Measurements from ENCODE around the gene ASB18.

Gene ASB18

GRCh38 chr2:236164201-236164924, 99.8 kb downstream of the ASB18 start:
- H3K9ac ChIP-seq (ENCODE audit: low read length) = no peak overlapping the region
- H3K36me3 ChIP-seq (ENCODE audit: control insufficient read depth, insufficient read depth, low read length, severe bottlenecking) = no peaks in the 10 kb centered on the region
- no peaks in the 10 kb centered on the region for H3K9me3 ChIP-seq (ENCODE audit: control insufficient read depth, low read length)
- peak; percentile 59 for DNase-seq (ENCODE audit: low read depth)
- peaks cover 10% of the 10 kb centered on the region for H3K4me1 ChIP-seq (ENCODE audit: control insufficient read depth, insufficient read depth, low read length)
- H3K27me3 ChIP-seq (replicated peaks; ENCODE audit: control insufficient read depth, insufficient read depth, low read length) = peaks cover 65% of the 10 kb centered on the region
- peak overlapping the region; percentile 63 for H3K4me3 ChIP-seq (ENCODE audit: low read length)

GRCh38 chr2:236163471-236164200, 100.6 kb downstream of the ASB18 start:
- H3K27me3 ChIP-seq (replicated peaks; ENCODE audit: control insufficient read depth, insufficient read depth, low read length) = peaks cover 59% of the 10 kb centered on the region
- H3K9ac ChIP-seq (ENCODE audit: low read length) = no peak overlapping the region
- no peaks in the 10 kb centered on the region for H3K36me3 ChIP-seq (ENCODE audit: control insufficient read depth, insufficient read depth, low read length, severe bottlenecking)
- H3K4me3 ChIP-seq (ENCODE audit: low read length) = peak overlapping the region; percentile 63
- H3K9me3 ChIP-seq (ENCODE audit: control insufficient read depth, low read length) = no peaks in the 10 kb centered on the region
- H3K4me1 ChIP-seq (ENCODE audit: control insufficient read depth, insufficient read depth, low read length) = peaks cover 10% of the 10 kb centered on the region
- DNase-seq (ENCODE audit: low read depth) = no peak

- H3K9me3 ChIP-seq (ENCODE audit: control insufficient read depth, low read length) = no peaks in the 10 kb centered on the region
- H3K9ac ChIP-seq (ENCODE audit: low read length) = no peak overlapping the region
- no peaks in the 10 kb centered on the region for H3K36me3 ChIP-seq (ENCODE audit: control insufficient read depth, insufficient read depth, low read length, severe bottlenecking)
- H3K4me1 ChIP-seq (ENCODE audit: control insufficient read depth, insufficient read depth, low read length) = peaks cover 10% of the 10 kb centered on the region
- DNase-seq (ENCODE audit: low read depth) = no peak
- H3K27me3 ChIP-seq (replicated peaks; ENCODE audit: control insufficient read depth, insufficient read depth, low read length) = peaks cover 64% of the 10 kb centered on the region
- H3K4me3 ChIP-seq (ENCODE audit: low read length) = no peak overlapping the region
Measured at GRCh38 chr2:236162882-236163470, 101.2 kb downstream of the ASB18 start.

GRCh38 chr2:236162031-236162845, 102.0 kb downstream of the ASB18 start:
- H3K27me3 ChIP-seq (replicated peaks; ENCODE audit: control insufficient read depth, insufficient read depth, low read length) = peaks cover 66% of the 10 kb centered on the region
- DNase-seq (ENCODE audit: low read depth) = no peak
- peaks cover 10% of the 10 kb centered on the region for H3K4me1 ChIP-seq (ENCODE audit: control insufficient read depth, insufficient read depth, low read length)
- H3K36me3 ChIP-seq (ENCODE audit: control insufficient read depth, insufficient read depth, low read length, severe bottlenecking) = no peaks in the 10 kb centered on the region
- H3K9me3 ChIP-seq (ENCODE audit: control insufficient read depth, low read length) = no peaks in the 10 kb centered on the region
- H3K4me3 ChIP-seq (ENCODE audit: low read length) = no peak overlapping the region
- H3K9ac ChIP-seq (ENCODE audit: low read length) = no peak overlapping the region

- no peak overlapping the region for H3K9ac ChIP-seq (ENCODE audit: low read length)
- H3K27me3 ChIP-seq (replicated peaks; ENCODE audit: control insufficient read depth, insufficient read depth, low read length) = peaks cover 61% of the 10 kb centered on the region
- H3K9me3 ChIP-seq (ENCODE audit: control insufficient read depth, low read length) = no peaks in the 10 kb centered on the region
- H3K4me3 ChIP-seq (ENCODE audit: low read length) = no peak overlapping the region
- no peak for DNase-seq (ENCODE audit: low read depth)
- H3K4me1 ChIP-seq (ENCODE audit: control insufficient read depth, insufficient read depth, low read length) = peaks cover 6% of the 10 kb centered on the region
- no peaks in the 10 kb centered on the region for H3K36me3 ChIP-seq (ENCODE audit: control insufficient read depth, insufficient read depth, low read length, severe bottlenecking)
Measured at GRCh38 chr2:236161531-236161930, 102.7 kb downstream of the ASB18 start.

- Histone ChIP-seq H3K4me1 (ENCODE audit: control insufficient read depth, insufficient read depth, low read length) (peaks cover 5% of the 10 kb centered on the region), H3K27me3 (replicated peaks; ENCODE audit: control insufficient read depth, insufficient read depth, low read length) (peaks cover 60% of the 10 kb centered on the region), H3K36me3 (ENCODE audit: control insufficient read depth, insufficient read depth, low read length, severe bottlenecking) (no peaks in the 10 kb centered on the region), H3K9me3 (ENCODE audit: control insufficient read depth, low read length) (no peaks in the 10 kb centered on the region), H3K4me3 (ENCODE audit: low read length) (no peak overlapping the region), H3K9ac (ENCODE audit: low read length) (no peak overlapping the region)
- DNase-seq (ENCODE audit: low read depth) = no peak
Measured at GRCh38 chr2:236161082-236161462, 103.1 kb downstream of the ASB18 start.

GRCh38 chr2:236160366-236161081, 103.7 kb downstream of the ASB18 start:
- H3K9me3 ChIP-seq (ENCODE audit: control insufficient read depth, low read length) = no peaks in the 10 kb centered on the region
- no peak overlapping the region for H3K9ac ChIP-seq (ENCODE audit: low read length)
- H3K36me3 ChIP-seq (ENCODE audit: control insufficient read depth, insufficient read depth, low read length, severe bottlenecking) = no peaks in the 10 kb centered on the region
- no peak overlapping the region for H3K4me3 ChIP-seq (ENCODE audit: low read length)
- DNase-seq (ENCODE audit: low read depth) = no peak
- peaks cover 55% of the 10 kb centered on the region for H3K27me3 ChIP-seq (replicated peaks; ENCODE audit: control insufficient read depth, insufficient read depth, low read length)
- H3K4me1 ChIP-seq (ENCODE audit: control insufficient read depth, insufficient read depth, low read length) = peaks cover 5% of the 10 kb centered on the region

GRCh38 chr2:236159778-236160170, 104.4 kb downstream of the ASB18 start:
- Histone ChIP-seq H3K36me3 (ENCODE audit: control insufficient read depth, insufficient read depth, low read length, severe bottlenecking) (no peaks in the 10 kb centered on the region), H3K4me3 (ENCODE audit: low read length) (no peak overlapping the region), H3K4me1 (ENCODE audit: control insufficient read depth, insufficient read depth, low read length) (peaks cover 5% of the 10 kb centered on the region), H3K27me3 (replicated peaks; ENCODE audit: control insufficient read depth, insufficient read depth, low read length) (peaks cover 48% of the 10 kb centered on the region), H3K9ac (ENCODE audit: low read length) (no peak overlapping the region), H3K9me3 (ENCODE audit: control insufficient read depth, low read length) (no peaks in the 10 kb centered on the region)
- DNase-seq (ENCODE audit: low read depth) = no peak

GRCh38 chr2:236158969-236159777, 105.0 kb downstream of the ASB18 start:
- no peak overlapping the region for H3K9ac ChIP-seq (ENCODE audit: low read length)
- no peaks in the 10 kb centered on the region for H3K9me3 ChIP-seq (ENCODE audit: control insufficient read depth, low read length)
- H3K36me3 ChIP-seq (ENCODE audit: control insufficient read depth, insufficient read depth, low read length, severe bottlenecking) = no peaks in the 10 kb centered on the region
- H3K27me3 ChIP-seq (replicated peaks; ENCODE audit: control insufficient read depth, insufficient read depth, low read length) = peaks cover 44% of the 10 kb centered on the region
- no peak for DNase-seq (ENCODE audit: low read depth)
- peaks cover 4% of the 10 kb centered on the region for H3K4me1 ChIP-seq (ENCODE audit: control insufficient read depth, insufficient read depth, low read length)
- H3K4me3 ChIP-seq (ENCODE audit: low read length) = no peak overlapping the region

- H3K36me3 ChIP-seq (ENCODE audit: control insufficient read depth, insufficient read depth, low read length, severe bottlenecking) = no peaks in the 10 kb centered on the region
- no peak overlapping the region for H3K4me3 ChIP-seq (ENCODE audit: low read length)
- no peak overlapping the region for H3K9ac ChIP-seq (ENCODE audit: low read length)
- DNase-seq (ENCODE audit: low read depth) = no peak
- no peaks in the 10 kb centered on the region for H3K4me1 ChIP-seq (ENCODE audit: control insufficient read depth, insufficient read depth, low read length)
- H3K27me3 ChIP-seq (replicated peaks; ENCODE audit: control insufficient read depth, insufficient read depth, low read length) = peaks cover 35% of the 10 kb centered on the region
- peaks cover 4% of the 10 kb centered on the region for H3K9me3 ChIP-seq (ENCODE audit: control insufficient read depth, low read length)
Measured at GRCh38 chr2:236157815-236158498, 106.2 kb downstream of the ASB18 start.
